ENCODE measurements around the gene PYGB.

DNA sequence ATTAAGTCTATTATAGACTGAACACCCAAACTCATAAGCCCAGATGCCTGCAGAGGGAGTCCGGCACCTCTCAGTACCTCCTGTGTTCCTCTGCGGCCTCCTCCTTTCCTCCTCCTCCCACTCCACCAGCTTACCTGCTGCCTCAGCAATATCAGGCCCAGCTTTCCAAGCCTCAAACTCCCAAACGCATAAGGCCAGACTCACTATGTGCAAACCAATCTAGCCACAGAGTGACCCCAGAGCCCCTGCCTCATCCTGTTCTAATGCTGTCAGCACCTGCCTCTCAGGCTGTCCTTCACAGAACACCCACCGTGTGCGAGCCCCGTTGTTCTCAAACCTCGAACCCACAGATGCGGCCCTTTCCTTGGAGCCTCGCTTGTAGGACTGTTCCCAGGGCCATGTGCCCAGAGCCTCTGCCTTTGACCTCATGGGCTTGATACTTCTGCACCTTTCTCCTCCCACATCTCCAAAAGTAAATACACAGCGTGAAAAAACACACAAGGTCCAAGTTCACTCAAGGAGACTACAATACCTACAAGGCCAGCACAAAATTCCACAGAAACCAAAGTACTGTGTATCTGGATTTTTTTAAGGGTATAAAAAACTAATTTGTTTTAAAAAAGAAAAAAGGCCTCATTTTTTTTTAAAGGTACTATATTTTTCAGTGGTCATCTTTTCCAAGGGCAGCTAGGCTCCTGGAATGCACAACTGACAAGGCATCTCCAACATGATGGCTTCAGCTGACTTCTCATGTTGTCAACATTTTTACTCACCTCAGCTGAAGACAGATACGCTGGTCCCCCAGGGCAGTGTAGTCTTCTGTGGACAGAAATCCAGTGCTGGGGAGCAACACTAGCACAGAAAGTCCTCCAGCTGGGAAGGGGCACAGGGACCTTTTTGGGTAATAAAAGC lies 90.5 kb downstream of the PYGB start:
- TF ChIP-seq POLR2AphosphoS5 (IDR thresholded peaks at IDR 0.05) (no peak), POLR2A (IDR thresholded peaks at IDR 0.05) (no peak), EP300 (IDR thresholded peaks at IDR 0.05) (no peak)
- TF ChIP-seq, protein P1, sequence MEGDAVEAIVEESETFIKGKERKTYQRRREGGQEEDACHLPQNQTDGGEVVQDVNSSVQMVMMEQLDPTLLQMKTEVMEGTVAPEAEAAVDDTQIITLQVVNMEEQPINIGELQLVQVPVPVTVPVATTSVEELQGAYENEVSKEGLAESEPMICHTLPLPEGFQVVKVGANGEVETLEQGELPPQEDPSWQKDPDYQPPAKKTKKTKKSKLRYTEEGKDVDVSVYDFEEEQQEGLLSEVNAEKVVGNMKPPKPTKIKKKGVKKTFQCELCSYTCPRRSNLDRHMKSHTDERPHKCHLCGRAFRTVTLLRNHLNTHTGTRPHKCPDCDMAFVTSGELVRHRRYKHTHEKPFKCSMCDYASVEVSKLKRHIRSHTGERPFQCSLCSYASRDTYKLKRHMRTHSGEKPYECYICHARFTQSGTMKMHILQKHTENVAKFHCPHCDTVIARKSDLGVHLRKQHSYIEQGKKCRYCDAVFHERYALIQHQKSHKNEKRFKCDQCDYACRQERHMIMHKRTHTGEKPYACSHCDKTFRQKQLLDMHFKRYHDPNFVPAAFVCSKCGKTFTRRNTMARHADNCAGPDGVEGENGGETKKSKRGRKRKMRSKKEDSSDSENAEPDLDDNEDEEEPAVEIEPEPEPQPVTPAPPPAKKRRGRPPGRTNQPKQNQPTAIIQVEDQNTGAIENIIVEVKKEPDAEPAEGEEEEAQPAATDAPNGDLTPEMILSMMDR (IDR thresholded peaks at IDR 0.05), result no peak
